A673 (cell line): Measurements from ENCODE around the gene ADO.

Experiments used
- CTCF ChIP-seq: fragments of 300-800, 200-600 bp; sonication (generic); conservative IDR thresholded peaks from 2 replicates; pipeline ENCODE4 v1.5.1; 2017; ENCODE audit warnings: low read depth, mild to moderate bottlenecking, antibody characterized with exemption, low read length, moderate library complexity, mixed read lengths
- EZH2 ChIP-seq: fragments of 200-600 bp; sonication (generic); IDR thresholded peaks from 2 replicates; pipeline ENCODE4 v1.6.1; 2017; ENCODE audit warnings: borderline replicate concordance, low read depth, mild to moderate bottlenecking, mixed read lengths, antibody characterized with exemption, low read length; ENCODE audit not compliant: poor library complexity, severe bottlenecking

- TF ChIP-seq EZH2 (no peak), CTCF (no peak)
Measured at GRCh38 chr10:62769574-62770242, 34.8 kb upstream of the ADO start.
